Pancreas (tissue), 10 donors: Measurements from ENCODE around the gene CLTB. TPM values are rescaled to one million over a fixed set of nuclear protein-coding genes. Genes with fewer than 3 reads are reported as not detected.

Experiments used
- ATAC-seq, 4 donors: fragments of 200-7000 bp; cut with Tn5 transposase; one replicate each; pipeline versions ENCODE4 v1.8.0 to v1.9.1; 2020; ENCODE audit warnings: mild to moderate bottlenecking in 4 of 4, moderate library complexity in 4 of 4
- DNase-seq, 6 donors: peaks; one replicate each; pipeline ENCODE4 v3.0.0-alpha.2; 2020
- FAIRE-seq: peaks from 2 replicates; lab custom pipeline; 2012; peaks lifted over from hg19 to GRCh38; lab: Jason Lieb, UNC
- H3K27ac ChIP-seq, 4 donors: fragments of 200-600 bp; sonication (generic); 1 replicate in 3 of 4; 2 replicates in 1 of 4; pipeline versions ENCODE4 v1.5.0 to v1.8.0; 2020
- H3K27me3 ChIP-seq, 4 donors: fragments of 200-600 bp; one replicate each; pipeline ENCODE4 v1.8.0; 2021
- H3K36me3 ChIP-seq, 3 donors: fragments of 200-600 bp; sonication (generic) in 1 of 3; one replicate each; pipeline versions ENCODE4 v1.5.0 to v1.8.0; 2020 to 2021
- H3K4me1 ChIP-seq, 3 donors: fragments of 200-600 bp; one replicate each; pipeline ENCODE4 v1.8.0; 2021
- H3K4me3 ChIP-seq, 4 donors: fragments of 200-600 bp; sonication (generic) in 2 of 4; one replicate each; pipeline versions ENCODE4 v1.5.0 to v1.8.0; 2020 to 2021
- H3K9me3 ChIP-seq, 4 donors: fragments of 200-600 bp; one replicate each; pipeline ENCODE4 v1.8.0; 2021
- CTCF ChIP-seq, 4 donors: fragments of 200-600 bp; sonication (generic) in 3 of 4; IDR thresholded peaks; one replicate each; pipeline versions ENCODE4 v1.5.0 to v1.8.0; 2021; ENCODE audit warnings: antibody characterized with exemption in 4 of 4
- WGBS, 2 donors: extraction: QIAGEN DNeasy Blood & Tissue Kit; methylation state at CpG; one replicate each; pipeline ENCODE4 v1.1.7; 2013; 5-methylcytosine and 5-hydroxymethylcytosine counted together
- intact Hi-C, 3 donors: fragments of 100-400 bp; cut with DNase I; formaldehyde crosslinking; loops; one replicate each; pipeline versions ENCODE4 v1.11.1 to v1.14.2; 2022
- polyA plus RNA-seq, 2 donors: library from polyadenylated mRNA; stranded (reverse); fragments of 200-250 nt; gene quantifications; one replicate each; pipeline ENCODE4 v1.2.3, GENCODE V29; 2013
- total RNA-seq, 6 donors: library from RNA; stranded (reverse); fragmentation: NEBNext Ultra II Directional in 4 of 6; extraction: Animal tissue kit (Norgen Biotek cat#: 25700) in 4 of 6; gene quantifications; one replicate each; pipeline versions ENCODE4 v1.2.1 to v1.2.4, GENCODE V29; 2021 to 2023
- donor health status: healthy with polysubstance abuse.
- donor health status: DM: no; HTN: no; CAD: no; lungs with moderate emphysema.
- donor health status: DM: no; HTN: no; CAD: no.
- donor health status: control.
- donor health status: control.
- donor health status: Bipolar disorder and iron deficiency.
- donor health status: DM: yes; HTN: yes; CAD: no.
- donor health status: DM: no; HTN: no; CAD: no.
- donor health status: DM: no; HTN: no; CAD: no.
- donor health status: DM: yes; HTN: yes; CAD: no.

The CLTB gene
- total and polyA plus RNA-seq, 8 donors, result 28.6 to 92.0 (median 35.5) TPM

- DNase-seq (no peak), ATAC-seq (peak in 3 of 4 donors; percentile 37 to 84 (median 63)), FAIRE-seq (no peak)
- WGBS, 2 donors, result 85 to 94% methylated on average over 13 of the region's 13 CpGs
- no peak overlapping the region for H3K4me3 ChIP-seq
- TF ChIP-seq CTCF (IDR thresholded peaks at IDR 0.05), result no peak
- H3K27ac ChIP-seq, result no peak overlapping the region
- no peaks in the 10 kb centered on the region for H3K36me3 ChIP-seq
- intact Hi-C loops, result no loop called here
- no peaks in the 10 kb centered on the region for H3K4me1 ChIP-seq
- no peaks in the 10 kb centered on the region for H3K9me3 ChIP-seq
- no peaks in the 10 kb centered on the region for H3K27me3 ChIP-seq
Measured at GRCh38 chr5:176371621-176372539, 44.5 kb downstream of the CLTB start.

- Histone ChIP-seq H3K4me1 (no peaks in the 10 kb centered on the region), H3K36me3 (no peaks in the 10 kb centered on the region), H3K9me3 (no peaks in the 10 kb centered on the region), H3K27ac (no peak overlapping the region), H3K27me3 (no peaks in the 10 kb centered on the region), H3K4me3 (no peak overlapping the region)
- no peak for ATAC-seq
- WGBS, 2 donors, result 78 to 80% methylated on average over 8 of the region's 8 CpGs
- no peak for TF ChIP-seq CTCF (IDR thresholded peaks at IDR 0.05)
- DNase-seq, result no peak
- intact Hi-C loops, result no loop called here
- no peak for FAIRE-seq
Measured at GRCh38 chr5:176369934-176370711, 46.2 kb downstream of the CLTB start.

GRCh38 chr5:176368726-176369125 lies 47.6 kb downstream of the CLTB start:
- Histone ChIP-seq H3K9me3 (no peaks in the 10 kb centered on the region), H3K36me3 (no peaks in the 10 kb centered on the region), H3K4me3 (no peak overlapping the region), H3K4me1 (peaks cover 0 to 3% (median 0%) of the 10 kb centered on the region in 3 donors), H3K27ac (no peak overlapping the region), H3K27me3 (no peaks in the 10 kb centered on the region)
- no peak for ATAC-seq
- FAIRE-seq, result no peak
- intact Hi-C loops, result no loop called here
- TF ChIP-seq CTCF (IDR thresholded peaks at IDR 0.05), result no peak
- DNase-seq, result no peak
- 90 to 93% methylated on average over 10 to 13 of the region's 13 CpGs for WGBS, 2 donors

GRCh38 chr5:176366232-176366894 lies 50.0 kb downstream of the CLTB start:
- WGBS, 2 donors, result 67 to 77% methylated on average over 38 of the region's 38 CpGs
- peak in 1 of 6 donors; percentile 80 for DNase-seq
- no peak for FAIRE-seq
- Histone ChIP-seq H3K9me3 (no peaks in the 10 kb centered on the region), H3K4me3 (peak overlapping the region; percentile 52 to 83 (median 69)), H3K27me3 (no peaks in the 10 kb centered on the region), H3K36me3 (no peaks in the 10 kb centered on the region), H3K4me1 (peaks cover 0 to 3% (median 0%) of the 10 kb centered on the region in 3 donors), H3K27ac (no peak overlapping the region)
- ATAC-seq, result no peak
- no peak for TF ChIP-seq CTCF (IDR thresholded peaks at IDR 0.05)
- intact Hi-C loops, result no loop called here
